AG09319 (cell line): Measurements from ENCODE around the gene DGAT2.
"Not testable (repeated sequence)": the region's sequence is repeated elsewhere in the genome, so short reads cannot be mapped to it uniquely, and the experiment has no call there.

Experiments
- DNase-seq: peaks from one replicate; pipeline ENCODE4 v3.0.0-alpha.2; 2010; ENCODE audit warnings: low read depth; ENCODE audit errors: extremely low read depth
- TF ChIP-seq, protein P1 (sequence below): IDR thresholded peaks from 2 replicates; pipeline ENCODE4 v1.5.1; 2011; ENCODE audit warnings: low read depth, mild to moderate bottlenecking, inconsistent platforms, low read length, moderate library complexity

Gene DGAT2

DNA sequence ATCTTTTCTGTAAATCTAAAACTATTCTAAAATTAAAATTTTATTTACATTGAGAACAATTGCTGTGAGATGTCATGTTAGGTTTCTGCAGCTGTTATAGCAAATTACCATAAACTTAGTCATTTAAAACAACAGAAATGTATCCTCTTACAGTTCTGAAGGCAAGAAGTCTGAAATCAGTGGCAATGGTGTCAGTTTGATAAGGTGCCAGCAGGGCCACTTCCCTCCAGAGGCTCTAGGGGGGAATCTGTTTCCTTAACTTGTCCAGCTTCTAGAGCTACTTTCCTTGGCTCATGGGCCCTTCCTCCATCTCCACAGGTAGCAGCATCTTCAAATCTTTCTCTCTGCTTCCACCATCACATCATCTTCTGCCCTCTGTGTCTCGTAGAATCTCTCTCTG lies 27.9 kb upstream of the DGAT2 start:
- DNase-seq = no peak
- TF ChIP-seq, protein P1, sequence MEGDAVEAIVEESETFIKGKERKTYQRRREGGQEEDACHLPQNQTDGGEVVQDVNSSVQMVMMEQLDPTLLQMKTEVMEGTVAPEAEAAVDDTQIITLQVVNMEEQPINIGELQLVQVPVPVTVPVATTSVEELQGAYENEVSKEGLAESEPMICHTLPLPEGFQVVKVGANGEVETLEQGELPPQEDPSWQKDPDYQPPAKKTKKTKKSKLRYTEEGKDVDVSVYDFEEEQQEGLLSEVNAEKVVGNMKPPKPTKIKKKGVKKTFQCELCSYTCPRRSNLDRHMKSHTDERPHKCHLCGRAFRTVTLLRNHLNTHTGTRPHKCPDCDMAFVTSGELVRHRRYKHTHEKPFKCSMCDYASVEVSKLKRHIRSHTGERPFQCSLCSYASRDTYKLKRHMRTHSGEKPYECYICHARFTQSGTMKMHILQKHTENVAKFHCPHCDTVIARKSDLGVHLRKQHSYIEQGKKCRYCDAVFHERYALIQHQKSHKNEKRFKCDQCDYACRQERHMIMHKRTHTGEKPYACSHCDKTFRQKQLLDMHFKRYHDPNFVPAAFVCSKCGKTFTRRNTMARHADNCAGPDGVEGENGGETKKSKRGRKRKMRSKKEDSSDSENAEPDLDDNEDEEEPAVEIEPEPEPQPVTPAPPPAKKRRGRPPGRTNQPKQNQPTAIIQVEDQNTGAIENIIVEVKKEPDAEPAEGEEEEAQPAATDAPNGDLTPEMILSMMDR = no peak

DNA sequence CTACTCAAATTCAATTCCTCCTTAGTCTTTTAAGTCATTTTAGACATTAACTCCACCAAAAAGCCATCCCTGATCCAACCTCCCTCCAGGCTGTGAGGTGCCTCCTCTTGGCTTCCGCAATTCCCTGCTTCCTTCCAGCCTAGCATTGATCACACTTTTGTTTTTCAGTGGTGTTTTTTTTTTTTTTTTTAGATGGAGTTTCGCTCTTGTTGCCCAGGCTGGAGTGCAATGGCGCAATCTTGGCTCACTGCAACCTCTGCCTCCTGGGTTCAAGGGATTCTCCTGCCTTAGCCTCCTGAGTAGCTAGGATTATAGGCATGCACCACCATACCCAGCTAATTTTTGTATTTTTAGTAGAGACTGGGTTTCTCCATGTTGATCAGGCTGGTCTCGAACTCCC lies 25.4 kb upstream of the DGAT2 start:
- DNase-seq = not testable (repeated sequence)

DNA sequence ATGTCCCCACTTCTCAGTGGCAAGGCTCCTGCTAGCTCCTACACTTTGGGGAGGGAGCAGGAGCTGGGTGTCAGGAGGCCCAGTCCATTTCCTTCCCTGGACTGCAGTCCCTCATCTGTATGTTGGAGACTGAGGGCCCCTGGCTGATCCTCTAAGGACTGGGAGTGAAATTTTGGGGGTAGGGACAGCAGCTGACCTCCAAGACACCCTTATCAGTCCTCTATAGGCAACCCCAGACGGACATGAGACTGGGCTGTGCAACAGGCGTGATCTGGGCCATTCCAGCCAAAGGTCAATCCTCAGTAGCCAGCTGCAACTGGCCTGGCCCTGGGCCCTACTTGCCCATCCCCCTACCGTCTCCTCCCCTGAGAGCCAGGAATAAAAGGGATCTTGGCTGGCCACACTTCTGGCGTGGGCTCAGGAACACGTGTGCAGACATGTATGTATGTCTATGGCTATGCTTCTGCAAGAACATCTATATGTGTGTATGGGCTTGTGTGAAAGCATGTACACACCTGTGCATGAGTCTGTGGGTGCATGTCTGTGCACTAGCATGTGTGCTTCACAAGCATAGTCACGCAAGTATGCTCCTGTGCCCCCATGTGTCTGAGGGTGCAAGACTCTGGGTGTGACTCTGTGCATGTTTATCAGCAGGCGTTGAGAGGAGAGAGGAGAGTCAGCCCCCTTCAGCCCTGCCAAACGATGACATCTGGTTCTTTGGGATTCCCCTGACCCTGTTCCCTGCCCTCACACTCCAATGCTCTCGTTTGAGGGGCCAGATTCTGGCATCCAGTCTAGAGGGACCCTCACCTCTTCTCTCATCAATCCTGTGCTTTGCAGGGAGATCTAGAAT lies 24.6 kb upstream of the DGAT2 start:
- no peak for DNase-seq

DNA sequence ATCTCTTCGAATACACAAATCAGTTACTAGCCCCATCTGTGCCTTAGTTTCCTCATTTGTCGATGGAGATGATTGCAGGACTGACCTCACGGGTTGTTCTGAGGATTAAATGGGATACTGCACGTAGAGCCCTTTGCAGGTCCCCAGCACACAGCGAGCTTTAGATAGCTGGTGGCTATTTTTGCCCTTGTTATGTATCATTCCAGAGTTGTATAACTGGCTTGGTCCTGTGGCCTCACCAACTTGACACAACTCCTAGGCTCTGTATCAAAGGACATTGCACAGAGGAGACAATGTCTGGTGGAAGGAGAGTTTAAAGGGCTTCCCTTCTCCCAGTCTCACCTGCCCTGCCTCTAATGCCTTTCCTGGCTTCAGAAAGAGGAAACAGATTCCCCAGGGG lies 22.8 kb upstream of the DGAT2 start:
- TF ChIP-seq, protein P1 = no peak
- no peak for DNase-seq

More for the DNA sequence above, 24.6 kb upstream of the DGAT2 start:
- TF ChIP-seq, protein P1 = no peak

DNA sequence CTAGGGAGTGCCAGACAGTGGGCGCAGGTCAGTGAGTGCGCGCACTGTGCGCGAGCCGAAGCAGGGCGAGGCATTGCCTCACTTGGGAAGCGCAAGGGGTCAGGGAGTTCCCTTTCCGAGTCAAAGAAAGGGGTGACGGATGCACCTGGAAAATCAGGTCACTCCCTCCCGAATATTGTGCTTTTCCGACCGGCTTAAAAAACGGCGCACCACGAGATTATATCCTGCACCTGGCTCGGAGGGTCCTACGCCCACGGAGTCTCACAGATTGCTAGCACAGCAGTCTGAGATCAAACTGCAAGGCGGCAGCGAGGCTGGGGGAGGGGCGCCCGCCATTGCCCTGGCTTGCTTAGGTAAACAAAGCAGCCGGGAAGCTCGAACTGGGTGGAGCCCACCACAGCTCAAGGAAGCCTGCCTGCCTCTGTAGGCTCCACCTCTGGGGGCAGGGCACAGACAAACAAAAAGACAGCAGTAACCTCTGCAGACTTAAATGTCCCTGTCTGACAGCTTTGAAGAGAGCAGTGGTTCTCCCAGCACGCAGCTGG lies 19.8 kb upstream of the DGAT2 start:
- not testable (repeated sequence) for DNase-seq

DNA sequence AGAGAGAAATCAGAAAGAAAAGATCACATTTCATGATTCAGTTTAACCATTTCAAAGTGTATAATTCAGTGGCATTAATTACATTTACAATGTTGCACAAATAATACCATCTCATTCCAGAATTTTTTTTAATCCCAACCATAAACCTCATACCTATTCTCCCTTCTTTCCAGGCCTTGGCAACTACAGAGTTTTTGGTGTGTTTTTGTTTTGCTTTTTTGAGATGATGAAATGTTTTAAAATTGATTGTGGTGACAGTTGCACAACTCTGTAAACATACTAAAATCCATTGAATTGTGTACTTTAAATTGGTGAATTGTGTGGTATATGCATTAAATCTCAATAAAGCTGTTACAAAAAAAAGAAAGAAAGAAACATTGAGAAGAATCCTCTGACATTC lies 13.6 kb upstream of the DGAT2 start:
- DNase-seq = not testable (repeated sequence)

DNA sequence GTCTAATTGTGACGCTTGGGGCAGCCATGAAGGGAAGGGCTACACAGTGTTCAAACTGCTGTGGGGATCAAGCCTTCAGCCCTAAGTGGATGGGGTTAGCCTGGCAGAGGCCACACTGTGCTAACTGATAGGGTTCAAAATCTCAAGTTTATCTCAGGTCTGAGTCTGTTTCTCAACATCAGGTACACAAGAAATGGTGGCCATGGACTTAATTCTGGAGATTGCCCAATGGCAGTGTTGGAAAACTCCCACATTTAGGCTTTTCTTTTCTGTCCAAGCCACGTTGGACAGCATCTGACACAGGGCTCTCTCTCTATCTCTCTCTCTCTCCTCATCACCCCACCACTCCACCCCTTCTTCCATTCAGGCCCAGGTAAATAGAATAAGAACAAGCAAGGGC lies 10.9 kb upstream of the DGAT2 start:
- no peak for DNase-seq
- TF ChIP-seq, protein P1 = no peak

DNA sequence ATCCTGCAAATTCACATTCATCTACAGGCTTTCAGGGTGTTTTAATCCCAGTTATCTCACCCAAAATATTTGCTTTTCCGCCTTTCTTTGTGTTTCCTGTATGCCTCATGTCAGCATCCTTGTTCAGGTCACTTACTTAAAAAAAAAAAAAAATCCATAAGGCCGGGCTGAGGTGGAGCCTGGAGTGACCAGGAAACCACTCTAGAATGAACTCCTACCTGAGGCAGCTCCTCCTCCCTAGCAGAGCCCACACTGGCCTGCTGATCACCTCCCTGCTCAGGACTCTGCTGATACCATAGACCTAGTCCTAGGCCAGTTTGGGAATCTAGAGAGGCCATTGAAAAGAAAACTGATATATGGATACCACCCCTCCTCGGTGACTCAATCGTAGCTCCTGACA lies 8.7 kb upstream of the DGAT2 start:
- no peak for DNase-seq
- TF ChIP-seq, protein P1 = no peak

DNA sequence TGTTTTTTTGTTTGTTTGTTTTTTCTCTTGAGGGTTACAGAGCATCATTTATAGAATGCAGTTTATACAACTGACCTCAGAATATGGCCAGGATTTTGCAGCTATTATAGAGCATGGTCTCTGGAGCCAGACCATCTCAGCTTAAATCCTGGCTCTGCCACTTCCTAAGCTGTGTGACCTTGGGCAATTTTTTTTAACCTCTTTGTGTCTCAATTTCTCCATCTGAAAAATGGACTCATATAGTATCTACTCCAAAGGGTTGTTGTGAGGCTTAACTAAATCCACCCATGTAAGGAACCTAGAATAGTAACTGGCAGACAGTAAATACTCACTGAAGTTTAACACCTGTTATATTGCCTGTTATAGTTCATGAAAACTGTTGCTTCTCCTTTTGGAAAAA lies 8.3 kb upstream of the DGAT2 start:
- no peak for DNase-seq

More for the DNA sequence above, 8.3 kb upstream of the DGAT2 start:
- TF ChIP-seq, protein P1 = no peak
